Measurements from ENCODE around the gene RAB28. TPM values are rescaled to one million over a fixed set of nuclear protein-coding genes. Genes with fewer than 3 reads are reported as not detected.
"Not testable (repeated sequence)": the region's sequence is repeated elsewhere in the genome, so short reads cannot be mapped to it uniquely, and the experiment has no call there.

The RAB28 gene
- total and polyA plus RNA-seq, 2 experiments from 2014 or later, result 15.3 to 23.9 TPM

DNA sequence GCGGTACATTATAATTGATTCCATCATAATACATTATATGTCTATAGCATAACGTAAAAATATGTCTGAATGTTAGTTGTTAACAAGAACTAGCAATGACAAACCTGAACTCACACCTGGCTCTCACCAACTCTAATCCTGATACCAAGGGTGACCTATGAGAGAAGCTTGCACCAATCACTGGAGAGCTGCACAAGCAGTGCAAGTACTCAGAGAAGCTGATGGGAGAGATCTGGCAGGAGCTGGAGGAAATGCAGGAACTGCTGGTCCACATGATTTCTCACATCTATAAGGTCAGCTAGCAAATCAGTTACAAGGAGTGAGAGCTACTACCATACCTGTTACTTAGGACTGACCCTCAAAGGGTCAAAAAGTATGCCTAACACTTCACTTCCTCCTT is 74.8 kb downstream of the RAB28 start:
- no peaks in the 10 kb centered on the region for H3F3A ChIP-seq (replicated peaks; ENCODE audit: low read depth)
- H2AFZ ChIP-seq, result no peak overlapping the region
- Mint-ChIP-seq H3K4me1 (peaks cover 16% of the 10 kb centered on the region), H3K9me3 (peaks cover 7% of the 10 kb centered on the region; the same call in 2 of the 3 replicates), H3K4me3 (no peak overlapping the region), H3K27me3 (ENCODE audit: insufficient read depth, low read depth, poor library complexity) (no peaks in the 10 kb centered on the region), H3K36me3 (ENCODE audit: low read depth) (peaks cover 21% of the 10 kb centered on the region), H3K27ac (no peak overlapping the region)
- ATAC-seq (no peak), DNase-seq (ENCODE audit: low spot score) (no peak)
- H3K79me2 ChIP-seq (replicated peaks; ENCODE audit: insufficient read depth), result peaks cover 10% of the 10 kb centered on the region; the same call in 1 of the 2 replicates
- H3K27me3 ChIP-seq (ENCODE audit: insufficient read depth), result no peaks in the 10 kb centered on the region
- H3K4me2 ChIP-seq, result no peak overlapping the region
- no peaks in the 10 kb centered on the region for H3K36me3 ChIP-seq (ENCODE audit: insufficient read depth)
- no peak overlapping the region for H3K4me3 ChIP-seq
- H4K20me1 ChIP-seq (replicated peaks; ENCODE audit: insufficient read depth), result no peaks in the 10 kb centered on the region
- no peak overlapping the region for H3K27ac ChIP-seq (ENCODE audit: low read depth)
- peaks cover 11% of the 10 kb centered on the region for H3K4me1 ChIP-seq (ENCODE audit: insufficient read depth)
- TF ChIP-seq NANOG (IDR thresholded peaks at IDR 0.05; ENCODE audit: borderline replicate concordance) (no peak), ZNF114 (CRISPR knock-in tag; IDR thresholded peaks at IDR 0.05) (no peak)
- TF ChIP-seq, protein P1, sequence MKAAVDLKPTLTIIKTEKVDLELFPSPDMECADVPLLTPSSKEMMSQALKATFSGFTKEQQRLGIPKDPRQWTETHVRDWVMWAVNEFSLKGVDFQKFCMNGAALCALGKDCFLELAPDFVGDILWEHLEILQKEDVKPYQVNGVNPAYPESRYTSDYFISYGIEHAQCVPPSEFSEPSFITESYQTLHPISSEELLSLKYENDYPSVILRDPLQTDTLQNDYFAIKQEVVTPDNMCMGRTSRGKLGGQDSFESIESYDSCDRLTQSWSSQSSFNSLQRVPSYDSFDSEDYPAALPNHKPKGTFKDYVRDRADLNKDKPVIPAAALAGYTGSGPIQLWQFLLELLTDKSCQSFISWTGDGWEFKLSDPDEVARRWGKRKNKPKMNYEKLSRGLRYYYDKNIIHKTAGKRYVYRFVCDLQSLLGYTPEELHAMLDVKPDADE (IDR thresholded peaks at IDR 0.05), result no peak
- H3K9me2 ChIP-seq (ENCODE audit: insufficient read depth), result no peaks in the 10 kb centered on the region

DNA sequence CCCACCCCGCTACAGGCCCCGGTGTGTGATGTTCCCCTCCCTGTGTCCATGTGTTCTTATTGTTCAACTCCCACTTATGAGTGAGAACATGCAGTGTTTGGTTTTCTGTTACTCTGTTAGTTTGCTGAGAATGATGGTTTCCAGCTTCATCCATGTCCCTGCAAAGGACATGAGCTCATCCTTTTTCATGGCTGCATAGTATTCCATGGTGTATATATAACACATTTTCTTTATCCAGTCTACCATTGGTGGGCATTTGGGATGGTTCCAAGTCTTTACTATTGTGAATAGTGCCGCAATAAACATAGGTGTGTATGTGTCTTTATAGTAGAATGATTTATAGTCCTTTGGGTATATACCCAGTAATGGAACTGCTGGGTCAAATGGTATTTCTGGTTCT is 78.0 kb downstream of the RAB28 start:
- peaks cover 21% of the 10 kb centered on the region for H3K36me3 Mint-ChIP-seq (ENCODE audit: low read depth)
- H3K27me3 ChIP-seq (ENCODE audit: insufficient read depth); H2AFZ ChIP-seq; H3K4me1 Mint-ChIP-seq; H3K4me2 ChIP-seq; H3F3A ChIP-seq (replicated peaks; ENCODE audit: low read depth); ATAC-seq; H3K4me1 ChIP-seq (ENCODE audit: insufficient read depth); H3K4me3 ChIP-seq; H3K9me2 ChIP-seq (ENCODE audit: insufficient read depth); H3K27me3 Mint-ChIP-seq (ENCODE audit: insufficient read depth, low read depth, poor library complexity); H3K79me2 ChIP-seq (replicated peaks; ENCODE audit: insufficient read depth); H3K27ac Mint-ChIP-seq; H3K4me3 Mint-ChIP-seq; H3K9me3 Mint-ChIP-seq; H3K36me3 ChIP-seq (ENCODE audit: insufficient read depth); H3K27ac ChIP-seq (ENCODE audit: low read depth); H4K20me1 ChIP-seq (replicated peaks; ENCODE audit: insufficient read depth); DNase-seq (ENCODE audit: low spot score): not testable (repeated sequence)

DNA sequence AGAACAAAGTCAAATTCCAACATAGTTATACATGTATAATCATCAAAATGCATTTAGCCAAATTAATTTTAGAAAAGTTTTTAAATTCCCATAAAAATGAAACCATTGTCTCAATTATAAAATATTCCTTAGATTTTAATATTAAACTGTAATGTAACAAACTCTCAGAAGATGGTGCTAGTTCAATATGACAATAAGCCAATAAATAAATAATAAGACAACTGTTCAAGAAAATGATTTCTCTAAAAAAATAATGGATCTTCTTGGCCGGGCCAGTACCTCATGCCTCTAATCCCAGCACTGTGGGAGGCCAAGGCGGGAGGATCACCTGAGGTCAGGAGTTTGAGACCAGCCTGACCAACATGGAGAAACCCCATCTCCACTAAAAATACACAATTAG is 80.3 kb downstream of the RAB28 start:
- H3K27me3 ChIP-seq (ENCODE audit: insufficient read depth), result no peaks in the 10 kb centered on the region
- Mint-ChIP-seq H3K4me3 (no peak overlapping the region), H3K4me1 (no peaks in the 10 kb centered on the region), H3K27me3 (ENCODE audit: insufficient read depth, low read depth, poor library complexity) (no peaks in the 10 kb centered on the region), H3K9me3 (peaks cover 7% of the 10 kb centered on the region; the same call in 2 of the 3 replicates), H3K36me3 (ENCODE audit: low read depth) (peaks cover 21% of the 10 kb centered on the region), H3K27ac (no peak overlapping the region)
- DNase-seq (ENCODE audit: low spot score), result no peak
- no peak for ATAC-seq
- no peak overlapping the region for H3K4me2 ChIP-seq
- H3F3A ChIP-seq (replicated peaks; ENCODE audit: low read depth), result no peaks in the 10 kb centered on the region
- H3K27ac ChIP-seq (ENCODE audit: low read depth), result no peak overlapping the region
- H3K9me2 ChIP-seq (ENCODE audit: insufficient read depth), result no peaks in the 10 kb centered on the region
- H3K4me1 ChIP-seq (ENCODE audit: insufficient read depth), result no peaks in the 10 kb centered on the region
- no peaks in the 10 kb centered on the region for H3K36me3 ChIP-seq (ENCODE audit: insufficient read depth)
- no peak overlapping the region for H3K4me3 ChIP-seq
- H4K20me1 ChIP-seq (replicated peaks; ENCODE audit: insufficient read depth), result no peaks in the 10 kb centered on the region
- no peak overlapping the region for H2AFZ ChIP-seq
- H3K79me2 ChIP-seq (replicated peaks; ENCODE audit: insufficient read depth), result no peaks in the 10 kb centered on the region
- TF ChIP-seq EZH2 (IDR thresholded peaks at IDR 0.05; ENCODE audit: low read depth, unreplicated experiment) (no peak), NANOG (IDR thresholded peaks at IDR 0.05; ENCODE audit: borderline replicate concordance) (no peak), POLR2AphosphoS5 (IDR thresholded peaks at IDR 0.05; ENCODE audit: low read depth) (no peak), CREB1 (CRISPR knock-in tag; IDR thresholded peaks at IDR 0.05; ENCODE audit: low read depth) (no peak), EZH2phosphoT487 (IDR thresholded peaks at IDR 0.05; ENCODE audit: unreplicated experiment) (no peak), STAT1 (IDR thresholded peaks at IDR 0.05; ENCODE audit: unreplicated experiment) (no peak), JUNB (IDR thresholded peaks at IDR 0.05; ENCODE audit: unreplicated experiment) (no peak)
- TF ChIP-seq, protein P2, sequence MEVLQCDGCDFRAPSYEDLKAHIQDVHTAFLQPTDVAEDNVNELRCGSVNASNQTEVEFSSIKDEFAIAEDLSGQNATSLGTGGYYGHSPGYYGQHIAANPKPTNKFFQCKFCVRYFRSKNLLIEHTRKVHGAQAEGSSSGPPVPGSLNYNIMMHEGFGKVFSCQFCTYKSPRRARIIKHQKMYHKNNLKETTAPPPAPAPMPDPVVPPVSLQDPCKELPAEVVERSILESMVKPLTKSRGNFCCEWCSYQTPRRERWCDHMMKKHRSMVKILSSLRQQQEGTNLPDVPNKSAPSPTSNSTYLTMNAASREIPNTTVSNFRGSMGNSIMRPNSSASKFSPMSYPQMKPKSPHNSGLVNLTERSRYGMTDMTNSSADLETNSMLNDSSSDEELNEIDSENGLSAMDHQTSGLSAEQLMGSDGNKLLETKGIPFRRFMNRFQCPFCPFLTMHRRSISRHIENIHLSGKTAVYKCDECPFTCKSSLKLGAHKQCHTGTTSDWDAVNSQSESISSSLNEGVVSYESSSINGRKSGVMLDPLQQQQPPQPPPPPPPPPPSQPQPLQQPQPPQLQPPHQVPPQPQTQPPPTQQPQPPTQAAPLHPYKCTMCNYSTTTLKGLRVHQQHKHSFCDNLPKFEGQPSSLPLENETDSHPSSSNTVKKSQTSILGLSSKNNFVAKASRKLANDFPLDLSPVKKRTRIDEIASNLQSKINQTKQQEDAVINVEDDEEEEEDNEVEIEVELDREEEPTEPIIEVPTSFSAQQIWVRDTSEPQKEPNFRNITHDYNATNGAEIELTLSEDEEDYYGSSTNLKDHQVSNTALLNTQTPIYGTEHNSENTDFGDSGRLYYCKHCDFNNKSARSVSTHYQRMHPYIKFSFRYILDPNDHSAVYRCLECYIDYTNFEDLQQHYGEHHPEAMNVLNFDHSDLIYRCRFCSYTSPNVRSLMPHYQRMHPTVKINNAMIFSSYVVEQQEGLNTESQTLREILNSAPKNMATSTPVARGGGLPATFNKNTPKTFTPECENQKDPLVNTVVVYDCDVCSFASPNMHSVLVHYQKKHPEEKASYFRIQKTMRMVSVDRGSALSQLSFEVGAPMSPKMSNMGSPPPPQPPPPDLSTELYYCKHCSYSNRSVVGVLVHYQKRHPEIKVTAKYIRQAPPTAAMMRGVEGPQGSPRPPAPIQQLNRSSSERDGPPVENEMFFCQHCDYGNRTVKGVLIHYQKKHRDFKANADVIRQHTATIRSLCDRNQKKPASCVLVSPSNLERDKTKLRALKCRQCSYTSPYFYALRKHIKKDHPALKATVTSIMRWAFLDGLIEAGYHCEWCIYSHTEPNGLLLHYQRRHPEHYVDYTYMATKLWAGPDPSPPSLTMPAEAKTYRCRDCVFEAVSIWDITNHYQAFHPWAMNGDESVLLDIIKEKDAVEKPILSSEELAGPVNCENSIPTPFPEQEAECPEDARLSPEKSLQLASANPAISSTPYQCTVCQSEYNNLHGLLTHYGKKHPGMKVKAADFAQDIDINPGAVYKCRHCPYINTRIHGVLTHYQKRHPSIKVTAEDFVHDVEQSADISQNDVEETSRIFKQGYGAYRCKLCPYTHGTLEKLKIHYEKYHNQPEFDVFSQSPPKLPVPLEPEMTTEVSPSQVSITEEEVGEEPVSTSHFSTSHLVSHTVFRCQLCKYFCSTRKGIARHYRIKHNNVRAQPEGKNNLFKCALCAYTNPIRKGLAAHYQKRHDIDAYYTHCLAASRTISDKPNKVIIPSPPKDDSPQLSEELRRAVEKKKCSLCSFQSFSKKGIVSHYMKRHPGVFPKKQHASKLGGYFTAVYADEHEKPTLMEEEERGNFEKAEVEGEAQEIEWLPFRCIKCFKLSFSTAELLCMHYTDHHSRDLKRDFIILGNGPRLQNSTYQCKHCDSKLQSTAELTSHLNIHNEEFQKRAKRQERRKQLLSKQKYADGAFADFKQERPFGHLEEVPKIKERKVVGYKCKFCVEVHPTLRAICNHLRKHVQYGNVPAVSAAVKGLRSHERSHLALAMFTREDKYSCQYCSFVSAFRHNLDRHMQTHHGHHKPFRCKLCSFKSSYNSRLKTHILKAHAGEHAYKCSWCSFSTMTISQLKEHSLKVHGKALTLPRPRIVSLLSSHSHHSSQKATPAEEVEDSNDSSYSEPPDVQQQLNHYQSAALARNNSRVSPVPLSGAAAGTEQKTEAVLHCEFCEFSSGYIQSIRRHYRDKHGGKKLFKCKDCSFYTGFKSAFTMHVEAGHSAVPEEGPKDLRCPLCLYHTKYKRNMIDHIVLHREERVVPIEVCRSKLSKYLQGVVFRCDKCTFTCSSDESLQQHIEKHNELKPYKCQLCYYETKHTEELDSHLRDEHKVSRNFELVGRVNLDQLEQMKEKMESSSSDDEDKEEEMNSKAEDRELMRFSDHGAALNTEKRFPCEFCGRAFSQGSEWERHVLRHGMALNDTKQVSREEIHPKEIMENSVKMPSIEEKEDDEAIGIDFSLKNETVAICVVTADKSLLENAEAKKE (CRISPR knock-in tag; IDR thresholded peaks at IDR 0.05), result no peak
